Fibroblast of the conjunctiva (primary cell): ENCODE results near the gene TNS1.
A peak's percentile ranks its signal among the peaks of the same experiment; 100 is the strongest.

ENCODE experiments used
- DNase-seq: peaks from one replicate; pipeline ENCODE4 v3.0.0-alpha.2; 2010; ENCODE audit warnings: low read depth

TNS1 gene

DNA sequence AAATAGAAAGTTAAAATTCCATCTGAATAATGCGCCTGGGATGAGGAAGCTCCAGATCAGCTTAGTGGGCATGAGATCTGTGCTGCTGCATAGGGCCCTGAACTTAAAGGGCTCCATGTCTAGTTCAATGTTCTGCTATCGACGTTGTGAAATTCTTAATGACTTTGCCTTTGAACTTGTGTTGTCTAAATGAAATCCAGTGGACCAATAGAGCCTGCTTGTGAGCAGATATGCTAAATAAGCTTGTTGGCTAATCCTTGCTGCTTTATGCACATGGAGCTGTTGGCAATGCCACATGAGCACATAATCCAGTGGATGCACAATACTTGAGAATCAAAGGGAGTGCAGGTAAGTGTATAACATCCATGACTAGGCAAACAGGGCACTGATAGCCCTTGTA is 228.6 kb downstream of the TNS1 start:
- no peak for DNase-seq

GRCh38 chr2:217773539-217773938 is 229.3 kb downstream of the TNS1 start:
- DNase-seq = no peak

DNA sequence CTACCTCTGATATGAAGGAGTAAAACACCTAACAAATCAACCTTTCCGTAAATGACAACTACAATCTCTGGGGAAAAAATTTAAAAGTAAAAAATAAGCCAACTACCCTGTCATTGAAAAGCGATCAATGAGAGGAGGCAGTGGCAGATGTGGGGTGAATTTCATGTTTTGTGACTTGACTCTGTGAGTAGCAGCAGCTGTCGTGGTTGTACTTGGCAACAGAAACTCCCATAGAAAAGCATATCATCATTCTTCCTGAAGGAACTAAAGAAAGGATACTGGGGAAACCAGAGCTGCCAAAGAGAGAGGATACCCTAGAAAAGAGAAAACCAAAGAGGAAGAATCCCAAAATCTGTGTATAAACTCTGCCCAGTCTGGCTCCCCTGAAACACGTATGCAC is 236.4 kb downstream of the TNS1 start:
- no peak for DNase-seq

DNA sequence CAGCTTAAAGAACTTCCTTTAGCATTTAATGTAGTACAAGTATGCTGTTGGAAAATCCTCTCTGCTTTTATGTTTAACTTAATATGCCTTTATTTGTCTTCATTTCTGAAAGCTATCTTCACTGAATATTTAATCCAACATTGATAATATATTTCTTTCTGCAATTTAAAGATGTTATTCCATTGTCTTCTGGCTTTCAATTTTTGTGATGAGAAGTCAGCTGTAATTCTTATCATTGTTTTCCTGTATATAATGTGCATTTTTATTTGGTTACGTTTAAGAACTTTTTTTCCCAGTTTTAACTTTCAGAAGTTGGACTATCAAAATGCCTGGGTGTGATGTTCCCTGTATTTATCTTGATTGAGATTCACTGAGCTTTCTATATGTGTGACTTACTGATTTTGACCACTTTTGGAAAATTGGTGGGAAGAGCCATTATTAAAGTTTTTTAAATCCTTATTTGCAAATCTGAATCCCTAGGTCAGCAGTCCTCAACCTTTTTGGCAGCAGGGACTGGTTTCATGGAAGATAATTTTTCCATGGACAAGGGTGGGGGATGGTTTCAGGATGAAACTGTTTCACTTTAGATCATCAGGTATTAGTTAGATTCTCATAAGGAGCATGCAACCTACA is 241.0 kb downstream of the TNS1 start:
- no peak for DNase-seq

DNA sequence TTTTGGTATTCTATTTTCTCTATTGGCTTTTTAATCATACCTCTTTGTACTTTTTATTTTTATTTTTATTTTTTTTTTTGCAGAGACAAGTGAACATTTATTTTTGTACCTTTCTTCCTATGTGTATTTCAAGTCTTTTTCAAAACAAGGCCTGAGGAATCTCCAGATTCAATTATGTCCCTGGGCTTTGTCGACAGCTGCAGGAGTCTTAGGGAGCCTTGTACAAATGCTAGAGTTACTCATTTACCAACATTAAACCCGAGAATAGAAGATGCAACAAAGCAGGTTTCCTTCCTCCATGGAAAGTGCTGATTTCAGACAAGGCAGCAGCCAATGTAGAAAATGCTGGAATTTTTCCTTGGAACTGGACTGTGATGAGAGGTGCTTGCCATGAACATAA is 242.8 kb downstream of the TNS1 start:
- DNase-seq = no peak

DNA sequence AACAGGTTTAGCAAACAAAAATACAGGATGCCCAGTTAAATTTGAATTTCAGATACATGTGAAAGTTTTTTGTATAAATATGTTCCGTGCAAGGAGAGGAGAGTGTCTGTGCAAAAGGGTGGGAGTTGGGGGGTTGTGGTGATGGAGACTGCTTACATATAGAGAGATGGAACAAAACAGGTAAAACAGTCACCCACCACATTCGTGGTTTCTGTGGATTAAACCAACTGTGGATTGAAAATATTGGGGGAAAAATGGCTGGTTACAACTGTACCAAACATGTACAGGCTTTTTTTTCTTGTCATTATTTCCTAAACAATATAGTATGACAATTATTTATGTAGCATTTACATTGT is 245.7 kb downstream of the TNS1 start:
- DNase-seq = no peak

DNA sequence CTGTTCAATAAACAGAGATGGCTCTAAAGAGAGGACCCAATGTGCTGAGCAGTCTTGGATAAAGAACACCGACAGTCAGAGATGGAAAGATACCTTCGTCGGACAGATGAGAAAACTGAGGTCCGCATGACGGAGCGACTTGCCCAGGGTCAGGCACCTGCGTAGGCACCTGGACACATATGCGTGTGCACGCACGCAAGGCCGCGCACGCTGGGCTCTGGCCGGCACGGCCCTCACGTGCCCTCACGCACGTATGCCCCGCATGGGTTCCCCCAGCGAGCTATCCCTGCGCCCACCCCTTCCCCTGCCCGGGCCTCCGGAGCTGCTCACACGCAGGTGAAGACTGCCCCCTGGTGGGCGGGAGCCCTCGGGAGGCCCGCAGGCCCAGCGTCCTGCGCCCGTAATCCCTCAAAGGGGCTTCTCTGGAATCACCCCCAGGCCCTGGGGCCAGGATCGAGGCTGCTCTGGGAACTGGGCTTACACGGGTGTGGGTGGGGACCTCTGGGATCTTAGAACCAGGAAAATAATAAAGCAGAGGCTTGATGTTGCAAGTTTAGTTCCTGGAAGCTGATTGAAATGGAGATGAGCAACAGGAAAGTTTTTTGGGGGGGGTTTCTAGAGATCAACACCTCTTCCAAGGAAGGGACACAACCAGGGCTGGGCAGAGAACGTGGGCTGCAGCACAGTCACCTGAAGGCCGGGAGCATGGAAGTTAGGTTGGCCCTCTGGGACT is 246.3 kb downstream of the TNS1 start:
- DNase-seq = peak; percentile 8

DNA sequence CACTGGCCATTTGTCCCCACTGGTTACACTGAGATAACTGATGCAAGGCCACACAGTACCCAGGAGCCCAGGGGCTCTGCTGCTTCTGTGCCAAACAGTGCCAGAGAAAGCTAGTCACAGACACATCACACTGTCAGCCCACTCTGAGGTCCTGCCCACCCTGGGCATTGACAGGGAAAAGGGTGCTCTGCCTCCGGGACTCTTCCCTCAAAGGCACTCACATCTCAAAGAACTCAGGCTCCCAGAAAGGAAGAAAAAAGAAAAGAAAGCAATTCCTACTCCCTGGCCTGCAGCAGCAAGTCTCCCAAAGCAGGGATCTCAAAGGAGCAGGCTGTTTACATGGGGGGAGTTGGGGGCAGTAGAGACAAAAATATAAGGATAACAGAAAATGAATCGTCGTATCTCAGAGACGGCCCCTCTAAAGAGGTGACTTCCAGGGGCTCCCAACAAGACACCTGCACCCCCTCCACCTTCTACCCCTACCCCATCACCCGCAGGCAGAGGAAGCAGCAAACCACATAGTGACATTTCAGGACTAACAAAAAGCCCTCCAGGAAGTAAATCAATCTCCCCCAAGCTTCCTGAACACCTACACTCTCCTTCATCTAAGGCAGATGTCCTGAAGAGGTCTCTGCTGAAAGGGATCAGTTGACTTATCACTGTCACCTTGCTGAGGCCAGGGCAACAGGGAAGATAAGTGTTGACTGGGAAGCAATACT is 247.6 kb downstream of the TNS1 start:
- no peak for DNase-seq

GRCh38 chr2:217753460-217754200 is 249.2 kb downstream of the TNS1 start:
- DNase-seq = no peak

DNA sequence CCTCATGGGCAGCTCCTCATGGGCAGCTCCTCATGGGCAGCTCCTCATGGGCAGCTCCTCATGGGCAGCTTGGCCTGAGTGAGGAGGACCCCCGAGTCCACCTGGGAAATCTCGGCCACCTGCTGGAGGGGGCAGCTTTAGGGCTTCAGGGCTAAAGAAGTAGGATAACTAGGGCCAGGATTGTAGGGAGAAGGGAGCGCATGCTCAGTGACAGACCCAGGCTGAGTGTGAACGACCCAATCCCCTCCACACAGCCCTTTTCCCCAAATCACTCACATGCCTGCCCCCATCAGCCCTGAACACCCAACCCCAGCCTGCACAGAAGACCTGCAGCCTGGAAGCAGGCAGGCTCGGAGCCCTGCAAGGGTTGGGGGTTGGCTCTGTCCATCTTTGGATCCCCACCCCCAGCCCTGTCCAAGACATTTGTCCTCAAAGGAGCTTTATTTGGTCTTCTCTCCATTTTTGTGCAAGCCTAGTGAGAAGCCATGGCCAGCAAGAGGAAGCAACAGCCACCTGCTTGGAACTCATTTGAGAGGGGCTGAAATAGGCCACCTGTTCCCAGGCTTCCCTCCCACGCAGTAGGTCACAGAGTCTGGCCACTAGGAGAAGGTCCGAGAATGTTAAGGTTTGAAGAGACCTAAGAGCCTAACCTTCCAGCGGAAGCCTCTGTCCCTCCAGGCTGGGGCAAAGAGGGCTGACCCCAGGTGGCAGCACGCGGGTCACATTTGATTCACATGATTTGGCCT is 249.9 kb downstream of the TNS1 start:
- no peak for DNase-seq

DNA sequence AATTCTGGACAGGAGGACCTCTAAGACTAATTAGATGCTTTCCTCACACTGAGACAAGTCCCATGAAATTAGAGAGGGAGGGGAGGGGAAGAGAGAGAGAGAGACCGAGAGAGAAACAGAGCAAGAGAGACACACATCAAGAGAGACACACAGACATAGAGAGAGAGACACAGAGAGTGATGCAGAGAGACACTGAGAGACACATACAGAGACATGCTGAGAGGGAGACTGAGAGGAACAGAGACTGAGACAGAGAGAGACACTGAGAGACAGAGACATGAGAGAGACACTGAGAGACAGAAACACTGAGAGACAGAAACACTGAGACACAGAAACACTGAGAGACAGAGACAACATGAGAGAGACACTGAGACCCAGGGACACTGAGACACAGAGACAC is 250.8 kb downstream of the TNS1 start:
- no peak for DNase-seq

DNA sequence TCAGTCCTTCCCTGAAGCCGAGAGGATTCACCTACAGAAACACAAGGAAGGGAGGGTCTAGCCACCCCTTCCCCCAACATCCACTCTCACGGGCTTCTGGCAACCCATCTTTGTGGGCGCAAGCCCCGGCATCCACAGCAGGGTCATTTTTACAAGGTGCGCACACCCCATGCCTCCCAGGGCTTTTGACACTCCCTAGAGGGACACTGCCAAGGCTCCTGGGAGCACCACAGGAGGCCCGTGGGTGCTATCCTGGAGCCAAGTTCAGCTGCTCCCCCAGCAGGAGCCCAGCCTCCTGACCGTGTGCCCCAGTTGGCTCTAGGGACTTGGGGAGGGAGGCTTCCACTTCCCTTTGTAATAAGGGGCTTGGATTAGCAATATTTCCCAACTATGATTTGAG is 251.6 kb downstream of the TNS1 start:
- no peak for DNase-seq
